Activated CD8-positive, alpha-beta T cell treated with anti-CD3 and anti-CD28 coated beads, Interleukin-2, amount 10 ng/mL, durations not matched to agents 7 days and 5 days (primary cell): ENCODE measurements around the gene GNAT1. TPM values are rescaled to one million over a fixed set of nuclear protein-coding genes. Genes with fewer than 3 reads are reported as not detected.

Experiments used
- ATAC-seq: fragments of 150-1000 bp; cut with Tn5 transposase; one replicate; pipeline ENCODE4 v1.10.0; 2021; ENCODE audit warnings: moderate library complexity
- CTCF ChIA-PET: fragments of 350-600 bp; sonication (Branson Sonifier 250); formaldehyde crosslinking; loops from one replicate; lab custom pipeline; 2021; ENCODE audit warnings: antibody characterized with exemption; lab: Charles Lee
- POLR2A ChIA-PET: fragments of 350-600 bp; sonication (Branson Sonifier 250); formaldehyde crosslinking; loops from one replicate; lab custom pipeline; 2021; ENCODE audit warnings: antibody characterized with exemption; lab: Charles Lee
- DNase-seq: peaks from one replicate; pipeline ENCODE4 v3.0.0-alpha.2; 2020
- H3K27ac Mint-ChIP-seq: one replicate; pipeline ENCODE4 v1.8.0; 2021; ENCODE audit warnings: mild to moderate bottlenecking, mixed read lengths
- H3K27me3 Mint-ChIP-seq: one replicate; pipeline ENCODE4 v1.8.0; 2021; ENCODE audit warnings: low read depth, mixed read lengths
- H3K36me3 Mint-ChIP-seq: one replicate; pipeline ENCODE4 v1.8.0; 2021; ENCODE audit warnings: low read depth, mixed read lengths
- H3K4me1 Mint-ChIP-seq: one replicate; pipeline ENCODE4 v1.8.0; 2021; ENCODE audit warnings: low read depth, mixed read lengths
- H3K4me3 Mint-ChIP-seq: one replicate; pipeline ENCODE4 v1.8.0; 2021; ENCODE audit warnings: mild to moderate bottlenecking, mixed read lengths
- H3K9me3 Mint-ChIP-seq: one replicate; pipeline ENCODE4 v1.8.0; 2022; ENCODE audit warnings: mixed read lengths; ENCODE audit not compliant: insufficient read depth
- total RNA-seq, 2 experiments: library from RNA; stranded (reverse); gene quantifications; one replicate each; pipeline ENCODE4 v1.2.3, GENCODE V29; 2021

The GNAT1 gene
- total RNA-seq, 2 experiments from 2014 or later, result not detected

- ATAC-seq, result no peak
- Mint-ChIP-seq H3K4me3 (no peak overlapping the region), H3K4me1 (peaks cover 16% of the 10 kb centered on the region), H3K27ac (no peak overlapping the region), H3K27me3 (peaks cover 19% of the 10 kb centered on the region), H3K9me3 (no peaks in the 10 kb centered on the region), H3K36me3 (no peaks in the 10 kb centered on the region)
- no peak for DNase-seq
- ChIA-PET CTCF (interaction anchor here (0.9 to 6.7 kb wide), 19 partner anchors 7 to 394 kb away, joined by 3 to 185 read pairs (median 7); partner anchors contain the start of genes GNAI2, IFRD2 and SLC38A3), POLR2A (interaction anchor here (1.2 to 4.7 kb wide), 5 partner anchors 9 to 83 kb away, joined by 3 to 21 read pairs (median 6); partner anchors contain the start of gene LSMEM2)
These were observed 4.3 kb downstream of the GNAT1 start for GRCh38 chr3:50195501-50196252.

- Mint-ChIP-seq H3K27ac (no peak overlapping the region), H3K9me3 (no peaks in the 10 kb centered on the region), H3K36me3 (no peaks in the 10 kb centered on the region), H3K4me1 (peaks cover 16% of the 10 kb centered on the region), H3K27me3 (peaks cover 24% of the 10 kb centered on the region), H3K4me3 (no peak overlapping the region)
- ChIA-PET POLR2A (interaction anchor here (1.2 to 4.7 kb wide), 3 partner anchors 25 to 82 kb away, joined by 3 to 21 read pairs (median 6); partner anchors contain the start of gene LSMEM2), CTCF (interaction anchor here (1.3 to 6.7 kb wide), 3 partner anchors 30 to 394 kb away, joined by 5 to 185 read pairs (median 42); no protein-coding TSS in a partner anchor)
- ATAC-seq (no peak), DNase-seq (no peak)
These were observed 4.9 kb downstream of the GNAT1 start for GRCh38 chr3:50196253-50196801.

- Mint-ChIP-seq H3K27ac (no peak overlapping the region), H3K36me3 (no peaks in the 10 kb centered on the region), H3K27me3 (peaks cover 41% of the 10 kb centered on the region), H3K4me3 (no peak overlapping the region), H3K4me1 (no peaks in the 10 kb centered on the region), H3K9me3 (no peaks in the 10 kb centered on the region)
- ChIA-PET CTCF (interaction anchor here (1.3 kb wide), 2 partner anchors 7 to 9 kb away, joined by 4 read pairs; no protein-coding TSS in a partner anchor), POLR2A (no interaction called here)
- no peak for DNase-seq
- no peak for ATAC-seq
These were observed 10.3 kb downstream of the GNAT1 start for GRCh38 chr3:50201573-50202315.

- Mint-ChIP-seq H3K36me3 (no peaks in the 10 kb centered on the region), H3K4me1 (no peaks in the 10 kb centered on the region), H3K27ac (no peak overlapping the region), H3K9me3 (no peaks in the 10 kb centered on the region), H3K27me3 (peaks cover 41% of the 10 kb centered on the region), H3K4me3 (no peak overlapping the region)
- DNase-seq (no peak), ATAC-seq (no peak)
- ChIA-PET CTCF (interaction anchor here (0.9 to 1.5 kb wide), 5 partner anchors 8 to 67 kb away, joined by 3 to 5 read pairs (median 4); partner anchors contain the start of gene SEMA3B), POLR2A (no interaction called here)
These were observed 11.1 kb downstream of the GNAT1 start for GRCh38 chr3:50202353-50203112.

- POLR2A ChIA-PET, result interaction anchor here (0.9 to 1.4 kb wide), 2 partner anchors 9 to 89 kb away, joined by 4 to 6 read pairs; partner anchors contain the start of gene IFRD2
- H3K27me3 Mint-ChIP-seq, result peaks cover 43% of the 10 kb centered on the region
- H3K4me3 Mint-ChIP-seq, result no peak overlapping the region
- H3K4me1 Mint-ChIP-seq, result no peaks in the 10 kb centered on the region
- no peaks in the 10 kb centered on the region for H3K9me3 Mint-ChIP-seq
- DNase-seq (no peak), ATAC-seq (no peak)
- CTCF ChIA-PET, result interaction anchor here (0.8 to 4.7 kb wide), 10 partner anchors 9 to 135 kb away, joined by 3 to 24 read pairs (median 4); partner anchors contain the start of gene SEMA3B
- H3K27ac Mint-ChIP-seq, result no peak overlapping the region
- H3K36me3 Mint-ChIP-seq, result no peaks in the 10 kb centered on the region
These were observed 11.9 kb downstream of the GNAT1 start for GRCh38 chr3:50203113-50203808.

- ChIA-PET CTCF (interaction anchor here (0.8 to 4.7 kb wide), 8 partner anchors 10 to 135 kb away, joined by 3 to 24 read pairs (median 4); partner anchors contain the start of gene SEMA3B), POLR2A (interaction anchor here (0.6 to 1.4 kb wide), 3 partner anchors 9 to 258 kb away, joined by 3 to 6 read pairs (median 4); partner anchors contain the start of gene IFRD2)
- DNase-seq, result no peak
- ATAC-seq, result no peak
- Mint-ChIP-seq H3K4me3 (no peak overlapping the region), H3K4me1 (no peaks in the 10 kb centered on the region), H3K36me3 (no peaks in the 10 kb centered on the region), H3K27me3 (peaks cover 46% of the 10 kb centered on the region), H3K27ac (no peak overlapping the region), H3K9me3 (no peaks in the 10 kb centered on the region)
These were observed 12.7 kb downstream of the GNAT1 start for GRCh38 chr3:50203809-50204803.

GRCh38 chr3:50204804-50205412 is 13.5 kb downstream of the GNAT1 start, which contains the start of gene SLC38A3:
TSS of gene SLC38A3 (plus strand) at chr3:50205271. CDS start at chr3:50214200, 8,929 bp downstream.
- no peak for DNase-seq
- ChIA-PET POLR2A (interaction anchor here (0.6 to 1.4 kb wide), 2 partner anchors 10 to 258 kb away, joined by 3 to 6 read pairs; no protein-coding TSS in a partner anchor), CTCF (interaction anchor here (1.6 to 4.7 kb wide), 3 partner anchors 11 to 134 kb away, joined by 3 to 24 read pairs (median 5); no protein-coding TSS in a partner anchor)
- Mint-ChIP-seq H3K36me3 (no peaks in the 10 kb centered on the region), H3K27ac (no peak within 1 kb of the TSS), H3K9me3 (no peaks in the 10 kb centered on the region), H3K27me3 (peaks cover 44% of the 10 kb centered on the region), H3K4me1 (no peaks in the 10 kb centered on the region), H3K4me3 (no peak within 1 kb of the TSS)
- peak; percentile 30 for ATAC-seq

GRCh38 chr3:50205413-50206276 is 14.2 kb downstream of the GNAT1 start:
- Mint-ChIP-seq H3K27ac (no peak overlapping the region), H3K9me3 (no peaks in the 10 kb centered on the region), H3K36me3 (no peaks in the 10 kb centered on the region), H3K4me3 (no peak overlapping the region), H3K4me1 (no peaks in the 10 kb centered on the region), H3K27me3 (peaks cover 44% of the 10 kb centered on the region)
- ATAC-seq (peak; percentile 64), DNase-seq (peak; percentile 48)
- ChIA-PET POLR2A (no interaction called here), CTCF (interaction anchor here (1.8 to 4.7 kb wide), 2 partner anchors 11 to 20 kb away, joined by 5 to 24 read pairs; no protein-coding TSS in a partner anchor)
